ENCODE measurements around the gene ATOH8.

GRCh38 chr2:85759257-85759613, 5.4 kb downstream of the ATOH8 start:
- no peak for TF ChIP-seq EZH2phosphoT487 (IDR thresholded peaks at IDR 0.05; ENCODE audit: insufficient read depth, low read depth)
- no peak for TF ChIP-seq EZH2 (IDR thresholded peaks at IDR 0.05; ENCODE audit: insufficient read depth, poor library complexity, severe bottlenecking)

Measured in GM23248 (cell line).